HEK293 (cell line): ENCODE results near the gene TAS2R39.
"Not testable (repeated sequence)": the region's sequence is repeated elsewhere in the genome, so short reads cannot be mapped to it uniquely, and the experiment has no call there.

Experiments used
- CTCF ChIA-PET: fragments of 350-600 bp; formaldehyde crosslinking; extraction: SDS; loops from one replicate; lab custom pipeline; 2021; ENCODE audit warnings: antibody characterized with exemption; lab: Yijun Ruan, JAX
- POLR2A ChIA-PET: fragments of 300-600 bp; formaldehyde crosslinking; extraction: SDS; loops from one replicate; lab custom pipeline; 2020; ENCODE audit warnings: antibody characterized with exemption, inconsistent platforms; lab: Yijun Ruan, JAX
- H3K27ac ChIP-seq: fragments of 200-500 bp; sonication (Bioruptor generic); 2 replicates; pipeline ENCODE4 v1.5.1; 2014; ENCODE audit warnings: low read depth, low read length, control low read depth, inconsistent platforms; ENCODE audit errors: extremely low read depth
- H3K36me3 ChIP-seq, 2 experiments: fragments of 200-500 bp in 1 of 2; sonication (Bioruptor generic) in 1 of 2; 1 replicate in 1 of 2; 2 replicates in 1 of 2; pipeline ENCODE4 v1.5.1; 2014 to 2017; ENCODE audit warnings: inconsistent platforms in 2 of 2, low read length in 2 of 2; ENCODE audit not compliant: control insufficient read depth in 2 of 2, insufficient read depth in 1 of 2
- H3K4me1 ChIP-seq: fragments of 200-500 bp; sonication (Bioruptor generic); 2 replicates; pipeline ENCODE4 v1.5.1; 2014; ENCODE audit warnings: mild to moderate bottlenecking, low read length, inconsistent platforms; ENCODE audit not compliant: control insufficient read depth, insufficient read depth
- H3K4me3 ChIP-seq: 2 replicates; pipeline ENCODE4 v1.5.1; 2011; ENCODE audit warnings: low read depth, mild to moderate bottlenecking, control low read depth, low read length, moderate library complexity
- H3K9me3 ChIP-seq: fragments of 200-500 bp; sonication (Bioruptor generic); 2 replicates; pipeline ENCODE4 v1.5.1; 2014; ENCODE audit warnings: low read depth, low read length, inconsistent platforms; ENCODE audit not compliant: control insufficient read depth, insufficient read depth
- ZBTB11 ChIP-seq: fragments of 450-650 bp; formaldehyde crosslinking; conservative IDR thresholded peaks from 2 replicates; pipeline ENCODE4 v1.5.1; 2016; ENCODE audit warnings: low read depth, missing biosample characterization, missing genetic modification characterization
- ZBTB8A ChIP-seq: fragments of 450-650 bp; formaldehyde crosslinking; IDR thresholded peaks from 2 replicates; pipeline ENCODE4 v1.5.1; 2016; ENCODE audit warnings: missing biosample characterization, missing genetic modification characterization
- ZNF138 ChIP-seq: fragments of 450-650 bp; formaldehyde crosslinking; IDR thresholded peaks from 2 replicates; pipeline ENCODE4 v1.5.1; 2016; ENCODE audit warnings: missing biosample characterization, missing genetic modification characterization, borderline replicate concordance
- ZNF140 ChIP-seq: fragments of 450-650 bp; formaldehyde crosslinking; IDR thresholded peaks from 2 replicates; pipeline ENCODE4 v1.5.1; 2016; ENCODE audit warnings: missing biosample characterization, missing genetic modification characterization
- ZNF146 ChIP-seq: fragments of 450-650 bp; formaldehyde crosslinking; IDR thresholded peaks from 2 replicates; pipeline ENCODE4 v1.5.1; 2016; ENCODE audit warnings: missing biosample characterization, missing genetic modification characterization
- ZNF202 ChIP-seq: fragments of 450-650 bp; formaldehyde crosslinking; IDR thresholded peaks from 2 replicates; pipeline ENCODE4 v1.5.1; 2016; ENCODE audit warnings: missing biosample characterization, missing genetic modification characterization, borderline replicate concordance
- ZNF266 ChIP-seq: fragments of 450-650 bp; formaldehyde crosslinking; IDR thresholded peaks from 2 replicates; pipeline ENCODE4 v1.5.1; 2016; ENCODE audit warnings: missing biosample characterization, missing genetic modification characterization, low read depth
- ZNF280D ChIP-seq: fragments of 450-650 bp; formaldehyde crosslinking; IDR thresholded peaks from 2 replicates; pipeline ENCODE4 v1.5.1; 2016; ENCODE audit warnings: missing biosample characterization, missing genetic modification characterization
- ZNF354C ChIP-seq: fragments of 450-650 bp; formaldehyde crosslinking; IDR thresholded peaks from 2 replicates; pipeline ENCODE4 v1.5.1; 2016; ENCODE audit warnings: missing biosample characterization, missing genetic modification characterization, low read depth, borderline replicate concordance
- ZNF394 ChIP-seq: fragments of 450-650 bp; formaldehyde crosslinking; IDR thresholded peaks from 2 replicates; pipeline ENCODE4 v1.5.1; 2016; ENCODE audit warnings: missing biosample characterization, missing genetic modification characterization, mild to moderate bottlenecking, moderate library complexity, borderline replicate concordance
- ZNF426 ChIP-seq: fragments of 450-650 bp; formaldehyde crosslinking; IDR thresholded peaks from 2 replicates; pipeline ENCODE4 v1.5.1; 2017; ENCODE audit warnings: missing biosample characterization, missing genetic modification characterization, mild to moderate bottlenecking, inconsistent platforms, moderate library complexity
- ZNF518A ChIP-seq: fragments of 450-650 bp; formaldehyde crosslinking; conservative IDR thresholded peaks from 2 replicates; pipeline ENCODE4 v1.5.1; 2016; ENCODE audit warnings: low read depth, missing biosample characterization, missing genetic modification characterization
- ZNF555 ChIP-seq: fragments of 450-650 bp; formaldehyde crosslinking; conservative IDR thresholded peaks from 2 replicates; pipeline ENCODE4 v1.5.1; 2017; ENCODE audit warnings: missing biosample characterization, mild to moderate bottlenecking, missing genetic modification characterization, inconsistent platforms
- ZNF623 ChIP-seq: fragments of 450-650 bp; formaldehyde crosslinking; IDR thresholded peaks from 2 replicates; pipeline ENCODE4 v1.5.1; 2016; ENCODE audit warnings: missing biosample characterization, missing genetic modification characterization

Gene TAS2R39

GRCh38 chr7:143150696-143151095 is 32.5 kb upstream of the TAS2R39 start:
- TF ChIP-seq ZNF280D (tag by site-specific recombination) (0 out of 2 replicates have a peak, but pooled peaks have one; percentile 15), ZNF146 (tag by site-specific recombination) (peak; percentile 70)
- H3K9me3 ChIP-seq, H3K36me3 ChIP-seq, H3K27ac ChIP-seq, H3K4me3 ChIP-seq, POLR2A ChIA-PET, H3K4me1 ChIP-seq: not testable (repeated sequence)
- CTCF ChIA-PET: interaction anchor here (0.7 kb wide), 1 partner anchor 29 kb away, joined by 4 read pairs; no protein-coding TSS in a partner anchor

GRCh38 chr7:143158617-143159016 is 24.6 kb upstream of the TAS2R39 start:
- CTCF ChIA-PET, H3K4me1 ChIP-seq, H3K36me3 ChIP-seq, H3K27ac ChIP-seq, H3K9me3 ChIP-seq, H3K4me3 ChIP-seq, POLR2A ChIA-PET: not testable (repeated sequence)
- TF ChIP-seq ZNF518A (tag by site-specific recombination) (peak; percentile 70), ZNF266 (tag by site-specific recombination) (0 out of 2 replicates have a peak, but pooled peaks have one; percentile 23), ZNF394 (peak; percentile 74; the same call in 1 of the 2 replicates), ZNF354C (0 out of 2 replicates have a peak, but pooled peaks have one; percentile 30), ZNF138 (tag by site-specific recombination) (0 out of 2 replicates have a peak, but pooled peaks have one; percentile 29), ZNF623 (tag by site-specific recombination) (peak; percentile 49), ZNF555 (tag by site-specific recombination) (peak; percentile 51), ZNF202 (tag by site-specific recombination) (0 out of 2 replicates have a peak, but pooled peaks have one; percentile 20), ZNF140 (tag by site-specific recombination) (peak; percentile 38; the same call in 1 of the 2 replicates), ZBTB8A (peak; percentile 36; the same call in 1 of the 2 replicates), ZBTB11 (tag by site-specific recombination) (peak; percentile 59), ZNF426 (tag by site-specific recombination) (peak; percentile 70)
